Measurements from ENCODE around the gene VSIR.

The VSIR gene

DNA sequence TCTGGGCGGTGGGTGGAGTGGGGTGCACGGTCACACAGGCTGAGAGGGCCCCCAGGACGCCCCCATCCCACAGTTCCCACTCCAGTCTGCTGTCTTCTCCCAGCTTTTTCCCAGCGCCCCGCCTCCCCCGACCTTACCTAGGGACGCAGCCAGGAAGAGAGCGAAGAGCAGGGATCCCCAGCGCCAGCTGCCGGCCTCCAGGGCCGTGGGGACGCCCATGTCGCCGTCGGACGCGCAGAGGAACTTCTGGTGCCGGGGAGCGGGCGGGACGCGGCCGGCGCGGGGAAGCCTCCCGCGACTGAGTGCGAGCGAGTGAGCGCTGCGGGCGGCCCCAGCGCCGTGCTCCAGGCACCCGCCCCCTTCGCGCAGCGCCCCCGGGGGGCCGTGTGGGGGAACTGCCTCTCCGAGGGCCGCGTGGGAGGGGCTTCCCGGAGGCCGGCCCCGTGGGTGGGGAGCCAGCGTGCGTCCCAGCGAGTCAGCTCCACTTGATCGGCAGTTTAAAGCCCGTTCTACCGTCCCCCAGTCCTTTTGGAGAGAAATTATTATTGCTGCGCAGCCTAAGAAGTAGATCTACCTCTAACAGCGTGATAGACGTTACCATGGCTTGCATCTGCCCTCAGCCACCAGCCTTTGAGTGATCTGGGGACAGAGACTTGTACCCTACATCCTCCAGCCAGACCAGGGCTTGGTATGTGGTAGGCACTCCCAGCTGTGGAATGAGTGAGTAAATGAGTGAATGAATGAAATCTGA, at the start of gene VSIR:
Gene VSIR (minus strand): TSS at position 300 of the 751 bp plus-strand sequence. CDS start 81 bp downstream, at position 219.
- Histone ChIP-seq H3K36me3 (ENCODE audit: insufficient read depth, low read length) (no peaks in the 10 kb centered on the region), H3K9me3 (ENCODE audit: low read length) (no peaks in the 10 kb centered on the region), H3K4me3 (ENCODE audit: low read length) (no peak within 1 kb of the TSS), H3K27me3 (ENCODE audit: insufficient read depth, low read length) (peaks cover 48% of the 10 kb centered on the region), H2AFZ (ENCODE audit: low read depth, low read length) (no peak within 1 kb of the TSS), H3K4me1 (ENCODE audit: insufficient read depth, low read length) (no peaks in the 10 kb centered on the region)

DNA sequence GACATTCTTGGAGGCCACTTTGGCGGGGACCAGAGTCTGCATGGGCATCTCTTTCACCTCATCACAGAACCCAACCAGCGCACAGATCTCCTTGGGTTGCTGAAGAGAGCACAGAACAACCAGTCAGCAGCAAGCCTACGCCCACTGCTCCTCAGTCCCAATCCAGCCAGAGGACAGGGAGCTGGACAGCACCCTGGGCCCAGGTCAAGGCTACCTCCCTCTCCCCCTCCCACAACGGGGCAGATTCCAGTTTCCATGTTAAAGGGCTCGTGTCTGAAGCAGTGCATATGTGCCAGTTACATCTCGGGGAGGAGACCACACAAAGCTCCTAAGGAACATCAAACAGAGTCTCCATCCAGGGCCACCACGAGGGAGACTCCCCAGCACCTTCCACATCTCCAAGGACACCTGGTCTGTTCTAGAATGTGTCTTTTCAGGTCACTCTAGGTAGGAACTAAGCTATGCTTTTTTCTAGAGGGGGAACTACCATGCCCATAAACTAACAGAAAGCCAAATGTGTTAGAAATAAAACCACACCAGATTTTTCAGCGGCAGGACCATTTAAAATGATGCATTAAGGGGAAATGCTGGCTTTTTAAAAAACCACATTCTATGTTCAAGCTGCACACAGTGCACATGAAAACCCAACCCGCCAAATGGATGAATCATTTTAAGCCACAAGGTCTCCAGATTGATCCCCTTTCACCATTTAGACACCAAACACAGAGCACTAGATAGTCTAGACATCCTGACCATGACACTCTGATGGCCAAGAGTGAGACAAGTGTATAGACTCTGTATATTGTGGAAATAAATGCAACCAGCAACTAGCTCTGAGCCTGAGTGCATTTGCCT, 48.8 kb upstream of the VSIR start:
- H3K9me3 ChIP-seq (ENCODE audit: low read length), result no peaks in the 10 kb centered on the region
- H3K4me3 ChIP-seq (ENCODE audit: low read length), result no peak overlapping the region
- peaks cover 96% of the 10 kb centered on the region for H3K36me3 ChIP-seq (ENCODE audit: insufficient read depth, low read length)
- H3K4me1 ChIP-seq (ENCODE audit: insufficient read depth, low read length), result no peaks in the 10 kb centered on the region
- no peaks in the 10 kb centered on the region for H3K27me3 ChIP-seq (ENCODE audit: insufficient read depth, low read length)
- H2AFZ ChIP-seq (ENCODE audit: low read depth, low read length), result no peak overlapping the region

DNA sequence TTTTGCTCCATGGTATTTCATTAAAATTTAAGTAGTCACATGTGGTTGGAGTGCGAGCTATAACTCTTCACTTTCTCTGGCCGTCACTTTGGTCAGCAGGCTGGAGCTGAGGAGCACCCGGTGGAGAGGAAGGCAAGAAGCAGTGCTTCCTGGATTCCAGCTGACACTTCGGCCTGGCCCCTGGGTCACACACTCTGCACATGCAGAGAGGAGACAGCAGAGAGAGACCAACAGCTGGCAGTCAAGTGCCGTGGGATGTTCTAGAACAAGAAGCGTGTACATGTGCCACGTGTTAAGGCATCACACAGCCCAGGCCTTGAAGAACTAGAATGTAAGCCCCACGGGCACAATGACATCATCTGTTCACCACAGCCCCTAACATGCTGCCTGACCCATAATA, 47.6 kb upstream of the VSIR start:
- Histone ChIP-seq H3K4me3 (ENCODE audit: low read length) (no peak overlapping the region), H3K4me1 (ENCODE audit: insufficient read depth, low read length) (no peaks in the 10 kb centered on the region), H3K9me3 (ENCODE audit: low read length) (no peaks in the 10 kb centered on the region), H3K36me3 (ENCODE audit: insufficient read depth, low read length) (peaks cover 97% of the 10 kb centered on the region), H2AFZ (ENCODE audit: low read depth, low read length) (no peak overlapping the region), H3K27me3 (ENCODE audit: insufficient read depth, low read length) (no peaks in the 10 kb centered on the region)

DNA sequence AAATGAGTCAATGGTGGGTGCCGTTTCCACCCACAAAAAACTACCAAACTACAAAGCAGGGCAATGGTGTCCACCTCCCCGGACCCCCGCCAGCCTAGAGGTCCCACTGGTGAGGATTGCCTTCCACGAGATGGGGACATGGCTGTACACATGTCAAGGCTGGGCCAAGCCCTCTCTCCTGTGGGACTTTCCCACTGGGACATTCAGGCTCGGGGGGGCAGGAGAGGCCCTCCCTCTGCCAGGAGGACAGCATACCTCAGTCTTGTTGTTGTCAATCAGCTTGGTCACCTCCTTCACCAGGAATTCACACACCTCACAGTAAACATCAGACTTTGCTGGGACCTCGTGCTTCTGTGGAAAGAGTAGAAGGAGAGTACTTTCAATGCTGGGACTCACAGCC, 46.7 kb upstream of the VSIR start:
- Histone ChIP-seq H3K36me3 (ENCODE audit: insufficient read depth, low read length) (peaks cover 96% of the 10 kb centered on the region), H3K4me3 (ENCODE audit: low read length) (no peak overlapping the region), H3K27me3 (ENCODE audit: insufficient read depth, low read length) (no peaks in the 10 kb centered on the region), H3K9me3 (ENCODE audit: low read length) (no peaks in the 10 kb centered on the region), H3K4me1 (ENCODE audit: insufficient read depth, low read length) (no peaks in the 10 kb centered on the region), H2AFZ (ENCODE audit: low read depth, low read length) (no peak overlapping the region)

DNA sequence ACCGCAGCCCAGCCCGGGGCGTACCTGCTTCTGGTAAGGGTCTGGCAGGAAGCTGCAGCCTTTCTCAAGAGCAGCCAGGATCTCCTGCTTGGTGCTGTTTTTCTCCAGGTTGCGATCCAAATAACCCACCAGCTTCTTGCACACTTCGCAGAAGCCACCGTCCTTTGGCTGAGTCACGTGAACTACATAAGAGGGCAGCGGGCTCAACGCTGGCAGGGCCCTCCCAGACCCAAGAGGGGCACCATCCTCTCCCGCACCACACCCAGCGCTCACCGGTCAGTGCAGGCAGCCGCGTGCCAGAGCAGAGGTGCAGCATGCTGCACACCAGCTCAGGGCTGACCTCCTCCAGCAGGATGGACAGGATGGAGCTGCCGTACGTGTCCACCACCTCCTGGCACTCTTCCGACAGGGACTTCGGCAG, 46.1 kb upstream of the VSIR start:
- no peaks in the 10 kb centered on the region for H3K9me3 ChIP-seq (ENCODE audit: low read length)
- H3K4me1 ChIP-seq (ENCODE audit: insufficient read depth, low read length), result no peaks in the 10 kb centered on the region
- H3K4me3 ChIP-seq (ENCODE audit: low read length), result no peak overlapping the region
- H2AFZ ChIP-seq (ENCODE audit: low read depth, low read length), result no peak overlapping the region
- H3K27me3 ChIP-seq (ENCODE audit: insufficient read depth, low read length), result no peaks in the 10 kb centered on the region
- peaks cover 93% of the 10 kb centered on the region for H3K36me3 ChIP-seq (ENCODE audit: insufficient read depth, low read length)

DNA sequence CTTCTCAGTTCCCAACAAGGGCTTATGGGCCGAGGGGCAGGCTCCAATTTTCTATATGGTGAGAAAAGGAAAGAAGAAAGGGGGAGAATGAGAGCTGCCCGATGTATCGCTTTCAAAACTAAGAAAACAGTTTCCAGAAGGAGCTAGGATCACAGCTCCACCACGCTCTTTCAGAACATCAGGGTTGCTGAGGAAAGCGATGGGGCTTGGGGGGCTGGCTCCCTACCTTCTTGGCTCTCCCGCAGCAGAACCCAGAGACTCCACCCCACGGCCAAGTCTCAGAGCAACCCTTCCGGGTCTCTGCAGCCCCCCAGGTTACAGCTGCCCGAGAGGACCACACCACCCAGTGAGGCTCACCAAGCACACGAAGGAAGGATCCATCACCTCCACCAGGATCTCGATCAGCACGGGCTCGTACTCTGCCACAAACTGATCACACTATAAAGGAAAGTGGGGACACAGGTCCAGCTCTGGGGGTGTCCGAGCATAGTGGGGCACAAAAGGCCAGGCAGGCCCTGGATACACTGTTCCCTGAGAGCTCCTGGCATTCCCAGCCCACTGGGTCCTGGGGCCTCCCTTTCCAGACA, 45.4 kb upstream of the VSIR start:
- no peaks in the 10 kb centered on the region for H3K4me1 ChIP-seq (ENCODE audit: insufficient read depth, low read length)
- no peak overlapping the region for H2AFZ ChIP-seq (ENCODE audit: low read depth, low read length)
- H3K4me3 ChIP-seq (ENCODE audit: low read length), result no peak overlapping the region
- H3K9me3 ChIP-seq (ENCODE audit: low read length), result no peaks in the 10 kb centered on the region
- H3K36me3 ChIP-seq (ENCODE audit: insufficient read depth, low read length), result peaks cover 89% of the 10 kb centered on the region
- H3K27me3 ChIP-seq (ENCODE audit: insufficient read depth, low read length), result no peaks in the 10 kb centered on the region

DNA sequence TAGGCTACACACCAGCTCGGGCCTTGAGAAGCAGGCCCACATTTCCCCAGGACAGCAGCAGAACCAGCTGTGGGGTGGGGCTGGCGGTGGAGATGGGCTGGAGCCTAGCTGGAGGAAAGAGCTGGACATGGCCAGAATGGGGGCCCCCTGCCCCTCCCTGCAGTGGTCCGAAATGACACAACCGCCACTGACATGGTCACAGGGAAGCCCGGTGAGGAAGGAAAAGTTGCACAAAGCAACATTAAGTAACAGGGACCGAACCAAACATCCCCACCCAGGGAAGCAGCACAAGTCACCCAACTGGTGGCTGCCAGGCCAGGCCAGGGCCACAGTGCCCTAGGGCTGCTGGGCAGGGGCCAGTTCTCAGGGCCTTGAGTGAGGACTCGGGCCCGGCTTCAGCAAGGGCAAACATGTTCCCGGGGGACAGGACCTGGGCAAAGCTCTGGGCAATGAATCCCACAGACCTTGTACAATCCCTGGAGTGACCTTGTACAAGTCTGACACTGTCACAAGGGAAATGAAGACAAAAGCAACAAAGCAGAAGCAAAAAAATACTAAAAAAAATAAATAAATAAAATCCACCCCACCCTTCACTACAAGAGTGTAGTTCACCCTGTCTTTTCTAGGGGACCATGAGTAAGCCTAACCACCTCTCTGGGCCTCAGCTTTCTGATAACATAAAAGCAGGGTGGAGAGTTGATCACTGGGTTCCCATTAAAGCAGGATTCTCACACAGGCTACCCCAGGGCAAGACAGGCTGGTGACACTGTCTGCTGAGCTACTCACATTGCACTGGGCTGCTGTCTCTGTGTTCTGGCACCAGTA, 44.7 kb upstream of the VSIR start:
- H3K27me3 ChIP-seq (ENCODE audit: insufficient read depth, low read length), result no peaks in the 10 kb centered on the region
- H3K36me3 ChIP-seq (ENCODE audit: insufficient read depth, low read length), result peaks cover 86% of the 10 kb centered on the region
- no peaks in the 10 kb centered on the region for H3K9me3 ChIP-seq (ENCODE audit: low read length)
- no peak overlapping the region for H3K4me3 ChIP-seq (ENCODE audit: low read length)
- no peak overlapping the region for H2AFZ ChIP-seq (ENCODE audit: low read depth, low read length)
- no peaks in the 10 kb centered on the region for H3K4me1 ChIP-seq (ENCODE audit: insufficient read depth, low read length)

DNA sequence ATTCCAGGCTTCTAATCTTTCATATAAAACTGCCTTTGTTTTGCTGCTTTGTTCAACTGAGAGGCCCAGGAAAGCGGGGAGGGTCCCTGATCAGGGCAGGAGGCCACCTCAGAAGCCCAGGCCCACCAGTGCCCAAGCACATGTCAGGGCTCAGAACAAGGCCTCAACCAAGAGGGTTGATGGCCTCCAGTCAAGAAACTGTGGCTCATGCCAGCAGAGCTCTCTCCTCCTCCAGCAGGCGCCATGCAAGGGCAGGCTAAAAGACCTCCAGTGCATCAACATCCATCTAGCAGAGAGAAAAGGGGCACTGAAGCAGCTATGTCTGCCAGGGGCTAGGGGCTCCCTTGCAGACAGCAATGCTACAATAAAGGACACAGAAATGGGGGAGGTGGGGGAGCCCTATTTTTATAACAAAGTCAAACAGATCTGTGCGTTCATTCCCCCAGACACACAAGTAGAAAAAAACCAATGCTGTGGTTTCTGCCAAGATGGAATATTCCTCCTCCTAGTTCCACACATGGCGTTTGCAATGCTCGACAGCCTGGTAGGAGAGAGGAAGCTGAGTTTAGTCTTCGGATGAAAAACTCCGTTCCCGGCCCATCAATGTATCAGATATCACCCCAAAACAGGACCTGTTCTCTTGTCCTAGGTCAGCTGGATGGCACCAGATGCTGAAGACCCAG, 43.8 kb upstream of the VSIR start:
- Histone ChIP-seq H3K36me3 (ENCODE audit: insufficient read depth, low read length) (peaks cover 78% of the 10 kb centered on the region), H3K27me3 (ENCODE audit: insufficient read depth, low read length) (no peaks in the 10 kb centered on the region), H2AFZ (ENCODE audit: low read depth, low read length) (no peak overlapping the region), H3K4me3 (ENCODE audit: low read length) (no peak overlapping the region), H3K9me3 (ENCODE audit: low read length) (no peaks in the 10 kb centered on the region), H3K4me1 (ENCODE audit: insufficient read depth, low read length) (no peaks in the 10 kb centered on the region)

DNA sequence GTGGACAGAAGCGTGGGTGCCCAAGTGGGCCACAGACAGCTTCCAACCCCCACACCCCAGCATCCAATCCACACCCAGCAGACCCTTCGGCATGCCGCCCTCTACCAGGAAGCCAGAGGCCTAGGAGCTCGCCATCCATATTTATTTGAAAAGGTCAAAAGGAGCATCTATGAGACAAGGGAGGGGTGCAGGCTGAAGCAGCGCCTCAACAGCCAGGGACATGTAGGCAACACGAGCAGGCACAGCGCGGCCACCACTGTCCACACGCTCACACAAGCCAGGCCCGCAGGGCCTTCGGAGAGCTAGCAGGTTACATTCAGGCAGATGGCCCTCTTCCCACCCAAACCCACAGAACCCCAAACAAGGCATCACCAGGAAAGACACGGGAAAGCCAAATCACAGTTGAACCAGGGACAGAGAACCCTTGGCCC, 43.1 kb upstream of the VSIR start:
- H3K36me3 ChIP-seq (ENCODE audit: insufficient read depth, low read length), result peaks cover 72% of the 10 kb centered on the region
- H3K4me3 ChIP-seq (ENCODE audit: low read length), result no peak overlapping the region
- H3K27me3 ChIP-seq (ENCODE audit: insufficient read depth, low read length), result no peaks in the 10 kb centered on the region
- H2AFZ ChIP-seq (ENCODE audit: low read depth, low read length), result no peak overlapping the region
- no peaks in the 10 kb centered on the region for H3K9me3 ChIP-seq (ENCODE audit: low read length)
- no peaks in the 10 kb centered on the region for H3K4me1 ChIP-seq (ENCODE audit: insufficient read depth, low read length)

DNA sequence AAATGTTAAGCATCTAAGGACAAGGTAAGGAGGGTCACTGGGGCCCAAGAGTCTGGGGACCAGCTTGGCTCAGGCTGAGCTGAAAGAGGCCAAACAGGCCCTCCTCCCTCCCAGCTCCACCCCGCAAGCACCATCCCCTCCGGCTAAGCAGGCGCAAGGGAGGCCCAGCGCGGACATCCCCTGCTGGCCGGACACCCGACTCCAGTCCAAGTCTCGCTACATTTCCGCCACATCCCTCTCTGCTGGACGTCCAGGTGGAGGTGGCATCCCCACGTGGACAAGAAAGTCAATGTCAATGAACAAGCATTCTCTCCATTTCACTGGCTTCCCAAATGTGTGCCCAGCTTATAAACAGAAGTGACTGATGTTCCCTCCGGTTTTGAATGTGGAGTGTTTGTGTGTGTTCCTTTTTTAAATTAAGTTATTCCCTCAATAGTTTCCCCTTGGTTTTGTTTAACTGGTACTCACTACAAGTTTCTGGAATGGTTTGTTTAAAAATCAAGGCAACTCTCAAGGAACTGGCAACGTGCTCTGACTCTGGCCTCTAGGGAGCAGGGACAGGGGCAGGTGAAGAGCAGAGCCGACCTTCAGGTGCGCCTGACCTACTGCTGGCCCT, 42.3 kb upstream of the VSIR start:
- Histone ChIP-seq H3K4me3 (ENCODE audit: low read length) (no peak overlapping the region), H3K9me3 (ENCODE audit: low read length) (no peaks in the 10 kb centered on the region), H2AFZ (ENCODE audit: low read depth, low read length) (no peak overlapping the region), H3K4me1 (ENCODE audit: insufficient read depth, low read length) (no peaks in the 10 kb centered on the region), H3K27me3 (ENCODE audit: insufficient read depth, low read length) (no peaks in the 10 kb centered on the region), H3K36me3 (ENCODE audit: insufficient read depth, low read length) (peaks cover 64% of the 10 kb centered on the region)

DNA sequence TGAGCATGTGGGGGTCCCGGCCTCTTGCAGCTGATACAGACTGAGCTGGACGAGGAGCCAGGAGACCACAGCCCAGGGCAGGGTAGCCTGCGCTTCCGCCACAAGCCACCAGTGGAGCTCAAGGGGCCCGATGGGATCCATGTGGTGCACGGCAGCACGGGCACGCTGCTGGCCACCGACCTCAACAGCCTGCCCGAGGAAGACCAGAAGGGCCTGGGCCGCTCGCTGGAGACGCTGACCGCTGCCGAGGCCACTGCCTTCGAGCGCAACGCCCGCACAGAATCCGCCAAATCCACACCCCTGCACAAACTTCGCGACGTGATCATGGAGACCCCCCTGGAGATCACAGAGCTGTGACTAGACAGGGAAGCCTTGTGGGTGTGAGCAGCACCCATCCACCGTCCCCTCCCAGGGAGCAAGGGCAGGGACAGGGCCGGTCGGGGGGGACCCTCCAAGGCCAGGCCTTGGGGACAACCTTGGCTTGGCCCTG, 41.6 kb upstream of the VSIR start:
- Histone ChIP-seq H3K4me1 (ENCODE audit: insufficient read depth, low read length) (no peaks in the 10 kb centered on the region), H3K9me3 (ENCODE audit: low read length) (no peaks in the 10 kb centered on the region), H3K36me3 (ENCODE audit: insufficient read depth, low read length) (peaks cover 58% of the 10 kb centered on the region), H2AFZ (ENCODE audit: low read depth, low read length) (no peak overlapping the region), H3K4me3 (ENCODE audit: low read length) (no peak overlapping the region), H3K27me3 (ENCODE audit: insufficient read depth, low read length) (no peaks in the 10 kb centered on the region)
